CD4-positive, alpha-beta T cell (primary cell): ENCODE measurements around the gene GPRC5B. TPM values are rescaled to one million over a fixed set of nuclear protein-coding genes. Genes with fewer than 3 reads are reported as not detected.

Experiments
- ATAC-seq: fragments of 200-7000 bp; cut with Tn5 transposase; one replicate; pipeline ENCODE4 v1.10.0; 2022; ENCODE audit warnings: mild to moderate bottlenecking; ENCODE audit not compliant: poor library complexity
- CTCF ChIA-PET: fragments of 350-600 bp; sonication (Branson Sonifier 250); formaldehyde crosslinking; loops from one replicate; lab custom pipeline; 2021; ENCODE audit warnings: antibody characterized with exemption, inconsistent platforms; lab: Charles Lee
- POLR2A ChIA-PET: fragments of 350-600 bp; sonication (Branson Sonifier 250); formaldehyde crosslinking; loops from one replicate; lab custom pipeline; 2021; ENCODE audit warnings: antibody characterized with exemption, inconsistent platforms; lab: Charles Lee
- DNase-seq, 14 experiments: peaks; one replicate each; pipeline ENCODE4 v3.0.0-alpha.2; 2013 to 2020; ENCODE audit warnings: mixed read lengths in 2 of 14
- H3K27ac ChIP-seq, 2 donors: one replicate each; pipeline versions ENCODE4 v1.5.1 to v1.7.0; 2013; ENCODE audit warnings: low read length in 2 of 2, low read depth in 1 of 2, mild to moderate bottlenecking in 1 of 2
- H3K27me3 ChIP-seq, 2 experiments: 1 replicate in 1 of 2; 2 replicates in 1 of 2; pipeline versions ENCODE4 v1.6.1 to v1.7.0; 2013; ENCODE audit warnings: low read length in 2 of 2, control low read depth in 1 of 2, mild to moderate bottlenecking in 1 of 2, moderate library complexity in 1 of 2; ENCODE audit not compliant: insufficient read depth in 2 of 2, control insufficient read depth in 1 of 2
- H3K36me3 ChIP-seq: one replicate; pipeline ENCODE4 v1.6.1; 2013; ENCODE audit warnings: low read length, control low read depth; ENCODE audit not compliant: insufficient read depth
- H3K4me1 ChIP-seq: one replicate; pipeline ENCODE4 v1.6.1; 2013; ENCODE audit warnings: low read length, control low read depth; ENCODE audit not compliant: insufficient read depth
- H3K4me3 ChIP-seq: one replicate; pipeline ENCODE4 v1.5.1; 2013; ENCODE audit warnings: mild to moderate bottlenecking, low read length, moderate library complexity
- H3K9me3 ChIP-seq, 2 experiments: 1 replicate in 1 of 2; 2 replicates in 1 of 2; pipeline versions ENCODE4 v1.6.1 to v1.7.0; 2013; ENCODE audit warnings: low read length in 2 of 2, mild to moderate bottlenecking in 2 of 2, control low read depth in 1 of 2, moderate library complexity in 1 of 2; ENCODE audit not compliant: control insufficient read depth in 1 of 2, insufficient read depth in 1 of 2
- H3K27ac Mint-ChIP-seq: one replicate; pipeline ENCODE4 v1.8.0; 2020; ENCODE audit warnings: mixed read lengths
- H3K27me3 Mint-ChIP-seq: one replicate; pipeline ENCODE4 v1.8.0; 2021; ENCODE audit warnings: mixed read lengths
- H3K36me3 Mint-ChIP-seq: one replicate; pipeline ENCODE4 v1.8.0; 2021; ENCODE audit warnings: low read depth, mixed read lengths
- H3K4me1 Mint-ChIP-seq: one replicate; pipeline ENCODE4 v1.8.0; 2021; ENCODE audit warnings: low read depth, mixed read lengths
- H3K4me3 Mint-ChIP-seq: one replicate; pipeline ENCODE4 v1.8.0; 2020; ENCODE audit warnings: mild to moderate bottlenecking, mixed read lengths
- H3K9me3 Mint-ChIP-seq: one replicate; pipeline ENCODE4 v1.8.0; 2020; ENCODE audit warnings: mixed read lengths
- intact Hi-C, 2 experiments: fragments of 100-400 bp; cut with DNase I in 1 of 2; cut with micrococcal nuclease in 1 of 2; formaldehyde crosslinking; loops; one replicate each; pipeline versions ENCODE4 v1.15.1 to v1.9.0; 2023 to 2025; cut with DNase I, micrococcal nuclease
- total RNA-seq, 174 experiments: library from RNA in 2 of 174; stranded (reverse) in 2 of 174; gene quantifications; one replicate each; pipeline ENCODE4 v1.2.3 and lab custom pipeline; 2021 to 2026
- TF ChIP-seq, protein P1 (sequence below): fragments of 200-600 bp; IDR thresholded peaks from one replicate; pipeline ENCODE4 v1.8.0; 2022; ENCODE audit warnings: antibody characterized with exemption, mild to moderate bottlenecking

The GPRC5B gene
- total RNA-seq, 2 experiments from 2014 or later, result 0.47 to 0.75 TPM

DNA sequence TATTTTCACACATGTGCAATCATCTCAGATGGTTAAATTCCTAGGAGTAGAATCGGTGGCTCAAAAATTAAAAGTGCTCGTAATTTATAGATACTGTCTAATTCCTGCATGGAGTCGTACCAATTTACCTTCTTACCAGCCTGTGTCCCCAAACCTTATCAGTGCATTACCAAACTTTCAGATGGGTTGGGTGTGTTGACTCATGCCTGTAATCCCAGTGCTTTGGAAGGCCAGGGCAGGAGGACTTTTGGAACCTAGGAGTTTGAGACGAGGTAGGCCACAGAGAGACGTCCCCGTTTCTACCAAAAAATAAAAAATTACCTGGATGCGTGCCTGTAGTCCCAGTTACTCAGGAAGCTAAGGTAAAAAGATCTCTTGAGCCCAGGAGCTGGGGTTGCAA lies 34.5 kb upstream of the GPRC5B start:
- Histone ChIP-seq H3K9me3 (no peaks in the 10 kb centered on the region), H3K27ac (no peak overlapping the region), H3K27me3 (peaks cover 0 to 3% of the 10 kb centered on the region in 2 experiments), H3K4me1 (no peaks in the 10 kb centered on the region), H3K36me3 (no peaks in the 10 kb centered on the region), H3K4me3 (no peak overlapping the region)
- H3K4me1 Mint-ChIP-seq, result no peaks in the 10 kb centered on the region
- TF ChIP-seq, protein P1, sequence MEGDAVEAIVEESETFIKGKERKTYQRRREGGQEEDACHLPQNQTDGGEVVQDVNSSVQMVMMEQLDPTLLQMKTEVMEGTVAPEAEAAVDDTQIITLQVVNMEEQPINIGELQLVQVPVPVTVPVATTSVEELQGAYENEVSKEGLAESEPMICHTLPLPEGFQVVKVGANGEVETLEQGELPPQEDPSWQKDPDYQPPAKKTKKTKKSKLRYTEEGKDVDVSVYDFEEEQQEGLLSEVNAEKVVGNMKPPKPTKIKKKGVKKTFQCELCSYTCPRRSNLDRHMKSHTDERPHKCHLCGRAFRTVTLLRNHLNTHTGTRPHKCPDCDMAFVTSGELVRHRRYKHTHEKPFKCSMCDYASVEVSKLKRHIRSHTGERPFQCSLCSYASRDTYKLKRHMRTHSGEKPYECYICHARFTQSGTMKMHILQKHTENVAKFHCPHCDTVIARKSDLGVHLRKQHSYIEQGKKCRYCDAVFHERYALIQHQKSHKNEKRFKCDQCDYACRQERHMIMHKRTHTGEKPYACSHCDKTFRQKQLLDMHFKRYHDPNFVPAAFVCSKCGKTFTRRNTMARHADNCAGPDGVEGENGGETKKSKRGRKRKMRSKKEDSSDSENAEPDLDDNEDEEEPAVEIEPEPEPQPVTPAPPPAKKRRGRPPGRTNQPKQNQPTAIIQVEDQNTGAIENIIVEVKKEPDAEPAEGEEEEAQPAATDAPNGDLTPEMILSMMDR, result no peak
- H3K27me3 Mint-ChIP-seq, result peaks cover 9% of the 10 kb centered on the region
- ChIA-PET CTCF (no interaction called here), POLR2A (no interaction called here)
- ATAC-seq, result no peak
- H3K9me3 Mint-ChIP-seq, result no peaks in the 10 kb centered on the region
- no peaks in the 10 kb centered on the region for H3K36me3 Mint-ChIP-seq
- intact Hi-C loops, result no loop called here
- no peak overlapping the region for H3K4me3 Mint-ChIP-seq
- no peak overlapping the region for H3K27ac Mint-ChIP-seq
- DNase-seq, result no peak

DNA sequence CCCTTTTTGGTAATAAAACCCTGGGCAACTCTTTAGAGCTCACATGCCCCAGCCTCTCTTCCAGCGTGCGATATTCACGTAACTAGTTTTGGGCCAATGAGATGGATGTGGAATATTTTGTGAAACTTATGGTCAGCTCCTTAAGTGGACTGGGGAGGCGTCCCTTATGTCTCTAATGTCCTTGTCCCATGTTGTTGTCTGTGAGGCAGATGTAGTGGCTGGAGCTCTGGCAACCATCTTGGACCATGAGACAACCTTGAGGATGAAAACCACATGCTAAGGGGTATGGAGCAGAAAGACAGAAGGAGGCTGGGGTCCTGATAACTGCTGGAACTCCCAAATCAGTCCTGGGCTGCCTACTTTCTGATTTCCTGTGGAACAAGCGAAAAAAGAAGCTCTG lies 31.4 kb upstream of the GPRC5B start:
- Histone ChIP-seq H3K27ac (no peak overlapping the region), H3K4me1 (no peaks in the 10 kb centered on the region), H3K4me3 (no peak overlapping the region), H3K9me3 (no peaks in the 10 kb centered on the region), H3K36me3 (no peaks in the 10 kb centered on the region), H3K27me3 (peaks cover 0 to 2% of the 10 kb centered on the region in 2 experiments)
- no peak overlapping the region for H3K4me3 Mint-ChIP-seq
- intact Hi-C loops, result no loop called here
- ChIA-PET POLR2A (no interaction called here), CTCF (no interaction called here)
- H3K4me1 Mint-ChIP-seq, result no peaks in the 10 kb centered on the region
- H3K27ac Mint-ChIP-seq, result no peak overlapping the region
- peaks cover 17% of the 10 kb centered on the region for H3K27me3 Mint-ChIP-seq
- H3K36me3 Mint-ChIP-seq, result no peaks in the 10 kb centered on the region
- H3K9me3 Mint-ChIP-seq, result no peaks in the 10 kb centered on the region
- ATAC-seq, result no peak
- TF ChIP-seq, protein P1, result no peak
- no peak for DNase-seq

DNA sequence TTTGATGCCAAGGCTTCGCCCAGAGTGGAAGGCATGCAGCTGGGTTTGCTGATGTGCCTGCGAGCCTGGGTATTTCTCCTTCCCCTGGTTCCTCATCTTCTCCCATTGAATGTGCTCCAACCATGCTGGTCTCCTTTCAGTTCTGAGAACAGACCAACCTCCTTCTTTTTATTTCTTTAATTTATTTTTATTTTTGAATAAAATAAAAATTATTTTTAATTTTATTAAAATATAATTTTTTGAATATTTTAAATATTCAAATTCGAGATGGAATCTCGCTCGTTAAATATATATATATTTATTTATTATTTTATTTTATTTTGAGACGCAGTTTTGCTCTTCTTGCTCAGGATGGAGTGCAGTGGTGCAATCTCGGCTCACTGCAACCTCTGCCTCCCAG lies 30.2 kb upstream of the GPRC5B start:
- no peak for ATAC-seq
- Histone ChIP-seq H3K4me3 (no peak overlapping the region), H3K9me3 (no peaks in the 10 kb centered on the region), H3K4me1 (no peaks in the 10 kb centered on the region), H3K36me3 (no peaks in the 10 kb centered on the region), H3K27me3 (peaks cover 0 to 3% of the 10 kb centered on the region in 2 experiments), H3K27ac (no peak overlapping the region)
- Mint-ChIP-seq H3K4me1 (no peaks in the 10 kb centered on the region), H3K27me3 (peaks cover 17% of the 10 kb centered on the region), H3K4me3 (no peak overlapping the region), H3K36me3 (no peaks in the 10 kb centered on the region), H3K27ac (no peak overlapping the region), H3K9me3 (no peaks in the 10 kb centered on the region)
- intact Hi-C loops, result no loop called here
- TF ChIP-seq, protein P1, result no peak
- no peak for DNase-seq
- CTCF ChIA-PET, result no interaction called here
- POLR2A ChIA-PET, result no interaction called here
